ENCODE measurements around the gene IBA57.
"Not testable (repeated sequence)": the region's sequence is repeated elsewhere in the genome, so short reads cannot be mapped to it uniquely, and the experiment has no call there.

The IBA57 gene

DNA sequence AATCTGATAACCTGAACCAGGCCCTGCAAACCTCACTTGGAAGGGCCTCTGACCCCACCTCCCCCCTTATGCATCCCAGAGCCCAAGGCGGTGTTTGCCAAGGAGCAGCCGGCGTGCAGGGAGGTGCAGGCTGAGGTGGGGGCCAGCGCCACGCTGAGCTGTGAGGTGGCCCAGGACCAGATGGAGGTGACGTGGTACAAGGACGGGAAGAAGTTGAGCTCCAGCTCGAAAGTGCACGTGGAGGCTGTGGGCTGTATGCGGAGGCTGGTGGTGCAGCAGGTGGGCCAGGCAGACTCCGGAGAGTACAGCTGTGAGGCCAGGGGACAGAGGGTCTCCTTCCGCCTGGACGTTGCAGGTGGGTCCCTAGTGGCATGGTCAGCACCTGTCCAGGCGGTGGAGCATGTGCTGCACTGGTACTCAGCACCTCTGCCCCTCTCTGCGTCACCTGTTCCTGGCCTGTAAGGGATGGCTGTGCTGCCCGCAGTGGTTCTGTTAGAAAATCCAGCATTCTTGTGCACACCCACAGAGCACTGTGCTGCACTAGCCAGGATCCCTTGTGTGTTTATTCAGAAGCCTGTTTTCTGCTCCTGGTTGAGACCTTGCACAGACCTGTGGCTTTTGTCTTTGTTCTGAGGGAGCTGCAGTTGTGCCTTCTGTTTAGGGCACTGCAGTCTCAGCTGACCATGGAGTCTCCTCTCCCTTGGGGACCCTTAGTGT lies 53.8 kb downstream of the IBA57 start:
- TF ChIP-seq ZC3H10 (CRISPR knock-in tag; IDR thresholded peaks at IDR 0.05) (no peak), OSR1 (CRISPR knock-in tag; IDR thresholded peaks at IDR 0.05) (no peak)
- ATAC-seq = no peak

DNA sequence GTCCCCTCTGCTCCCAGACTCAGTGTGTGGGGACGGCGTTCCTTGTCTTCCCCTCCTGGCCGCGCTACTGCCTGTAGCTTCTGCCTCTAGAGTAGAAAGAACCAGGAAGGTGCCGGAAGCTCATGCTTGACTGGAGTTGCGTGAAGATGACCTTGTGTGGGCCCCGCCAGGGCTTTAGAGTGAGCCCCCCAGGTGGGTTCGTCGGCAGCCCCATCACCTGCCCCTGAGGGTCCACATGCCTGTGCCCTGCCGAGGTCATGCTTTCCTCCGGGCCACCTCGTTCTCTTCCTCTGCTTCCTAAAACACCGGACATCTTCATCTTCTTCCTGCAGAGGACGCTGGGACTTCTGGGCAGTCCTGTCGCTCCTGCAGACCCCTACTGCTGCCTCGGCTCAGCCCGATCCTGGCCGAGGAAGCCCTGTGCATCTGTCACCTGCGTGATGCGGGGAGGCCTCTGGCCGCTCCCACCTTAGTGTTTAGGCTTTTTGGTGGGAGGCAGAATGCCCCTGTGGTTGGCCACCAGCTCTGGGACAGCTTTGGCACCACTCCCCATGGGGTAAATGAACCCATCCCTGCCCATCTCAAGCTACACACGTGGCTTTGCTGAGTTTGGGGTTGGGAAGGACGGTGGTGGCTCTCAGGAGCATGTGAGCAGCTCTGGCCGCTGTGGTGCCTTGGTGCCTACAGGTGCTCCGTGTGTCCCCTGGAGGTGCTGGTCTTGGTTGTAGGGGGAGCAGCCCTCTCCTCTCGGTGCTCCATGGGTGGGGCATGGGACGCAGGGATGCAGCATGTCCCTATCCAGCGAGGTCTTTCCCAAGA lies 54.6 kb downstream of the IBA57 start:
- TF ChIP-seq GLIS3 (CRISPR knock-in tag; IDR thresholded peaks at IDR 0.05) (no peak), ARNTL (CRISPR knock-in tag; IDR thresholded peaks at IDR 0.05; ENCODE audit: borderline replicate concordance, low read depth) (no peak), ZFP3 (CRISPR knock-in tag; IDR thresholded peaks at IDR 0.05) (no peak), ZNF70 (CRISPR knock-in tag; IDR thresholded peaks at IDR 0.05) (no peak), ZFP30 (CRISPR knock-in tag; IDR thresholded peaks at IDR 0.05) (no peak), CSDC2 (CRISPR knock-in tag; IDR thresholded peaks at IDR 0.05) (no peak), PPARA (CRISPR knock-in tag; IDR thresholded peaks at IDR 0.05; ENCODE audit: borderline replicate concordance) (no peak), OSR1 (CRISPR knock-in tag; IDR thresholded peaks at IDR 0.05) (no peak)
- TF ChIP-seq, protein P1, sequence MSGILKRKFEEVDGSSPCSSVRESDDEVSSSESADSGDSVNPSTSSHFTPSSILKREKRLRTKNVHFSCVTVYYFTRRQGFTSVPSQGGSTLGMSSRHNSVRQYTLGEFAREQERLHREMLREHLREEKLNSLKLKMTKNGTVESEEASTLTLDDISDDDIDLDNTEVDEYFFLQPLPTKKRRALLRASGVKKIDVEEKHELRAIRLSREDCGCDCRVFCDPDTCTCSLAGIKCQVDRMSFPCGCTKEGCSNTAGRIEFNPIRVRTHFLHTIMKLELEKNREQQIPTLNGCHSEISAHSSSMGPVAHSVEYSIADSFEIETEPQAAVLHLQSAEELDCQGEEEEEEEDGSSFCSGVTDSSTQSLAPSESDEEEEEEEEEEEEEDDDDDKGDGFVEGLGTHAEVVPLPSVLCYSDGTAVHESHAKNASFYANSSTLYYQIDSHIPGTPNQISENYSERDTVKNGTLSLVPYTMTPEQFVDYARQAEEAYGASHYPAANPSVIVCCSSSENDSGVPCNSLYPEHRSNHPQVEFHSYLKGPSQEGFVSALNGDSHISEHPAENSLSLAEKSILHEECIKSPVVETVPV (CRISPR knock-in tag; IDR thresholded peaks at IDR 0.05) = no peak
- TF ChIP-seq, protein P2, sequence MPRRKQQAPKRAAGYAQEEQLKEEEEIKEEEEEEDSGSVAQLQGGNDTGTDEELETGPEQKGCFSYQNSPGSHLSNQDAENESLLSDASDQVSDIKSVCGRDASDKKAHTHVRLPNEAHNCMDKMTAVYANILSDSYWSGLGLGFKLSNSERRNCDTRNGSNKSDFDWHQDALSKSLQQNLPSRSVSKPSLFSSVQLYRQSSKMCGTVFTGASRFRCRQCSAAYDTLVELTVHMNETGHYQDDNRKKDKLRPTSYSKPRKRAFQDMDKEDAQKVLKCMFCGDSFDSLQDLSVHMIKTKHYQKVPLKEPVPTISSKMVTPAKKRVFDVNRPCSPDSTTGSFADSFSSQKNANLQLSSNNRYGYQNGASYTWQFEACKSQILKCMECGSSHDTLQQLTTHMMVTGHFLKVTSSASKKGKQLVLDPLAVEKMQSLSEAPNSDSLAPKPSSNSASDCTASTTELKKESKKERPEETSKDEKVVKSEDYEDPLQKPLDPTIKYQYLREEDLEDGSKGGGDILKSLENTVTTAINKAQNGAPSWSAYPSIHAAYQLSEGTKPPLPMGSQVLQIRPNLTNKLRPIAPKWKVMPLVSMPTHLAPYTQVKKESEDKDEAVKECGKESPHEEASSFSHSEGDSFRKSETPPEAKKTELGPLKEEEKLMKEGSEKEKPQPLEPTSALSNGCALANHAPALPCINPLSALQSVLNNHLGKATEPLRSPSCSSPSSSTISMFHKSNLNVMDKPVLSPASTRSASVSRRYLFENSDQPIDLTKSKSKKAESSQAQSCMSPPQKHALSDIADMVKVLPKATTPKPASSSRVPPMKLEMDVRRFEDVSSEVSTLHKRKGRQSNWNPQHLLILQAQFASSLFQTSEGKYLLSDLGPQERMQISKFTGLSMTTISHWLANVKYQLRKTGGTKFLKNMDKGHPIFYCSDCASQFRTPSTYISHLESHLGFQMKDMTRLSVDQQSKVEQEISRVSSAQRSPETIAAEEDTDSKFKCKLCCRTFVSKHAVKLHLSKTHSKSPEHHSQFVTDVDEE (CRISPR knock-in tag; IDR thresholded peaks at IDR 0.05) = no peak
- no peak for ATAC-seq

DNA sequence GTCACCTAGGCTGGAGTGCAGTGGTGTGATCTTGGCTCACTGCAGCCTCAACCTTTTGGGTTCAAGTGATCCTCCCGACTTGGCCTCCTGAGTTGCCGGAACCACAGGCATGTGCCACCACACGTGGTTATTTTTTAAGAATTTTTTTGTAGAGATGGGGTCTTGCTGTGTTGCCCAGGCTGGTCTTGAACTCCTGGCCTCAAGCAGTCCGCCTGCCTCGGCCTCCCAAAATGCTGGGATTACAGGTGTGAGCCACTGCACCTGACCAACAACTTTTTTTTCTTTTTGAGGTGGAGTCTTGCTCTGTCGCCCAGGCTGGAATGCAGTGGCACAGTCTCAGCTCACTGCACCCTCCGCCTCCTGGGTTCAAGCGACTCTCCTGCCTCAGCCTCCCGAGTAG lies 55.5 kb downstream of the IBA57 start:
- ATAC-seq = not testable (repeated sequence)

DNA sequence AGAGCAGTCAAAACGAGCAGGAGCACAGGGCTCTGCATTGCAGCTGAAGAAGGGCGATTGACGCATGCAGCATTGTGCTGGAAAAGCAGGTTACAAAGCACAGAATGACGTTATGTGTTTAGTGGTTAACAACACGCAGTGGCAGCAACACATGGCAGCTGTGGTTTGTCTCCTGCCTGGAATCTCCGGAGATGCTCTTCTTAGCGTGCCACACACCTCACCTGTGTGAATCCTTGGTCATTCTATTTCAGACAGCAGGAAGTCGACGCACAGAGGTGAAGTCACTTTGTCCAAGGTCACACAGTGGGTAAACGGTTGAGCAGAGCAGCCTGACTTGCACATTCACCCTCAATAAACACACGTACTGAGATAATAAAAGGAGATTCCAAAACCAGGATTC lies 56.9 kb downstream of the IBA57 start:
- no peak for TF ChIP-seq ZNF565 (CRISPR knock-in tag; conservative IDR thresholded peaks at IDR 0.05; ENCODE audit: low read depth)
- TF ChIP-seq, protein P3, sequence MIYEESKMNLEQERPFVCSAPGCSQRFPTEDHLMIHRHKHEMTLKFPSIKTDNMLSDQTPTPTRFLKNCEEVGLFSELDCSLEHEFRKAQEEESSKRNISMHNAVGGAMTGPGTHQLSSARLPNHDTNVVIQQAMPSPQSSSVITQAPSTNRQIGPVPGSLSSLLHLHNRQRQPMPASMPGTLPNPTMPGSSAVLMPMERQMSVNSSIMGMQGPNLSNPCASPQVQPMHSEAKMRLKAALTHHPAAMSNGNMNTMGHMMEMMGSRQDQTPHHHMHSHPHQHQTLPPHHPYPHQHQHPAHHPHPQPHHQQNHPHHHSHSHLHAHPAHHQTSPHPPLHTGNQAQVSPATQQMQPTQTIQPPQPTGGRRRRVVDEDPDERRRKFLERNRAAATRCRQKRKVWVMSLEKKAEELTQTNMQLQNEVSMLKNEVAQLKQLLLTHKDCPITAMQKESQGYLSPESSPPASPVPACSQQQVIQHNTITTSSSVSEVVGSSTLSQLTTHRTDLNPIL (CRISPR knock-in tag; IDR thresholded peaks at IDR 0.05; ENCODE audit: low read depth) = no peak
- TF ChIP-seq ZNF8 (CRISPR knock-in tag; IDR thresholded peaks at IDR 0.05) = no peak
- no peak for TF ChIP-seq ISL1 (CRISPR knock-in tag; IDR thresholded peaks at IDR 0.05)
- no peak for TF ChIP-seq TCF4 (CRISPR knock-in tag; IDR thresholded peaks at IDR 0.05; ENCODE audit: borderline replicate concordance)
- TF ChIP-seq TOX (CRISPR knock-in tag; IDR thresholded peaks at IDR 0.05; ENCODE audit: borderline replicate concordance) = no peak
- no peak for ATAC-seq

DNA sequence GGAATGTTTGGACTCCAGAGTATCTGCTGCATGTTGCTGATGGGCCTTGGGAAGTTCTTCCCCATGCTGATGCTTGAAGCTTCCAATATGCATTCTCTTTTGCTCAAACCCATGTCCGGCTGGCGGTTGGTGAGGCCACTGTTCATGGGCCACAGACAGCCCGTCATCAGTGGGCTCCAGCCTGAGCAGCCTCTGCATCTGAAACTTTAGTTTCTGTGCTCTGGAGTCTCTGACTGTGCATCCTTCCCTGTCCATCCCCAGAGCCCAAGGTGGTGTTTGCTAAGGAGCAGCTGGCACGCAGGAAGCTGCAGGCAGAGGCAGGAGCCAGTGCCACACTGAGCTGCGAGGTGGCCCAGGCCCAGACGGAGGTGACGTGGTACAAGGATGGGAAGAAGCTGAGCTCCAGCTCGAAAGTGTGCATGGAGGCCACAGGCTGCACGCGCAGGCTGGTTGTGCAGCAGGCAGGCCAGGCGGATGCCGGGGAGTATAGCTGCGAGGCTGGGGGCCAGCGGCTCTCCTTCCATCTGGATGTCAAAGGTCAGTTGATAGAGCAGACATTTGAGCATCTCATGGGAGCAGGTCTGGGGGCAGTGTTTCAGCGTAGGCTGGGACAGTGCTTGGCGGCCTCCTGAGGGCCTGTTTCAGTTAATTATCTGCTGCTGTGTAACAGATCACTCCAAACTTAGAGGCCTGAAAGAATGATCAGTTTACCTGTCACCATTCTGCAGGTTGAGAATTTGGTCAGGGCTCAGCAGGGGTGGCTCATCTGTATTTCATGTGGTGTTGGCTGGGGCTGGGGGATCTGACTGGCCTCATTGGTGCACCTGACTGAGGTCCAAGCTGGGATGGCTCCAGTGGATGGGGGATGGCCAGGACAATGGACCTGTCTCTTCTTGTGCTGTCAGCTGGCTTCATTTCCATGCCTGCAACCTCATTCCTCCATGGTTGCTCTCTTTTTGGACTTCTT lies 58.9 kb downstream of the IBA57 start:
- no peak for ATAC-seq
- no peak for TF ChIP-seq ARNTL (CRISPR knock-in tag; IDR thresholded peaks at IDR 0.05; ENCODE audit: borderline replicate concordance, low read depth)
- TF ChIP-seq PPARA (CRISPR knock-in tag; IDR thresholded peaks at IDR 0.05; ENCODE audit: borderline replicate concordance) = no peak
- TF ChIP-seq RARB (CRISPR knock-in tag; IDR thresholded peaks at IDR 0.05) = no peak
- no peak for TF ChIP-seq SNAI2 (CRISPR knock-in tag; IDR thresholded peaks at IDR 0.05)
- TF ChIP-seq, protein P4, sequence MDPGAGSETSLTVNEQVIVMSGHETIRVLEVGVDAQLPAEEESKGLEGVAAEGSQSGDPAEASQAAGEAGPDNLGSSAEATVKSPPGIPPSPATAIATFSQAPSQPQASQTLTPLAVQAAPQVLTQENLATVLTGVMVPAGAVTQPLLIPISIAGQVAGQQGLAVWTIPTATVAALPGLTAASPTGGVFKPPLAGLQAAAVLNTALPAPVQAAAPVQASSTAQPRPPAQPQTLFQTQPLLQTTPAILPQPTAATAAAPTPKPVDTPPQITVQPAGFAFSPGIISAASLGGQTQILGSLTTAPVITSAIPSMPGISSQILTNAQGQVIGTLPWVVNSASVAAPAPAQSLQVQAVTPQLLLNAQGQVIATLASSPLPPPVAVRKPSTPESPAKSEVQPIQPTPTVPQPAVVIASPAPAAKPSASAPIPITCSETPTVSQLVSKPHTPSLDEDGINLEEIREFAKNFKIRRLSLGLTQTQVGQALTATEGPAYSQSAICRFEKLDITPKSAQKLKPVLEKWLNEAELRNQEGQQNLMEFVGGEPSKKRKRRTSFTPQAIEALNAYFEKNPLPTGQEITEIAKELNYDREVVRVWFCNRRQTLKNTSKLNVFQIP (CRISPR knock-in tag; IDR thresholded peaks at IDR 0.05; ENCODE audit: borderline replicate concordance, low read depth) = no peak
- TF ChIP-seq ZC3H10 (CRISPR knock-in tag; IDR thresholded peaks at IDR 0.05) = no peak
- TF ChIP-seq, protein P3 (CRISPR knock-in tag; IDR thresholded peaks at IDR 0.05; ENCODE audit: low read depth) = no peak
- TF ChIP-seq, protein P2 (CRISPR knock-in tag; IDR thresholded peaks at IDR 0.05) = no peak
